Epithelial cell of prostate (primary cell): ENCODE measurements around the gene RAPSN.

Experiments used
- DNase-seq: peaks from one replicate; pipeline ENCODE4 v3.0.0-alpha.2; 2011; ENCODE audit warnings: low read depth, low spot score
- H3K27ac ChIP-seq: fragments of 450-650 bp; 2 replicates; pipeline ENCODE4 v1.5.1; 2017; ENCODE audit warnings: mild to moderate bottlenecking

The RAPSN gene

GRCh38 chr11:47393163-47394049 lies 55.5 kb downstream of the RAPSN start:
- DNase-seq = no peak
- no peak overlapping the region for H3K27ac ChIP-seq

GRCh38 chr11:47392546-47393162 lies 56.3 kb downstream of the RAPSN start:
- no peak overlapping the region for H3K27ac ChIP-seq
- no peak for DNase-seq

GRCh38 chr11:47391711-47392432 lies 57.1 kb downstream of the RAPSN start:
- H3K27ac ChIP-seq = no peak overlapping the region
- no peak for DNase-seq

GRCh38 chr11:47391077-47391583 lies 57.8 kb downstream of the RAPSN start:
- no peak for DNase-seq
- no peak overlapping the region for H3K27ac ChIP-seq

GRCh38 chr11:47390422-47390760 lies 58.5 kb downstream of the RAPSN start:
- H3K27ac ChIP-seq = no peak overlapping the region

GRCh38 chr11:47389577-47390421 lies 59.1 kb downstream of the RAPSN start:
- no peak overlapping the region for H3K27ac ChIP-seq
- DNase-seq = no peak

More at GRCh38 chr11:47390422-47390760, 58.5 kb downstream of the RAPSN start:
- no peak for DNase-seq

- DNase-seq = peak; percentile 12
Measured at GRCh38 chr11:47388697-47389576, 60.0 kb downstream of the RAPSN start.

GRCh38 chr11:47387944-47388696 lies 60.8 kb downstream of the RAPSN start:
- peak overlapping the region; percentile 38 for H3K27ac ChIP-seq
- no peak for DNase-seq

More at GRCh38 chr11:47388697-47389576, 60.0 kb downstream of the RAPSN start:
- peak overlapping the region; percentile 38 for H3K27ac ChIP-seq
